HG03064 (cell line): ENCODE data around the gene COL10A1.

Experiments used
- ATAC-seq: cut with Tn5 transposase; IDR thresholded peaks from one replicate; pipeline ENCODE4 v1.9.1; 2021; ENCODE audit warnings: low read depth; ENCODE audit not compliant: unreplicated experiment

The COL10A1 gene

DNA sequence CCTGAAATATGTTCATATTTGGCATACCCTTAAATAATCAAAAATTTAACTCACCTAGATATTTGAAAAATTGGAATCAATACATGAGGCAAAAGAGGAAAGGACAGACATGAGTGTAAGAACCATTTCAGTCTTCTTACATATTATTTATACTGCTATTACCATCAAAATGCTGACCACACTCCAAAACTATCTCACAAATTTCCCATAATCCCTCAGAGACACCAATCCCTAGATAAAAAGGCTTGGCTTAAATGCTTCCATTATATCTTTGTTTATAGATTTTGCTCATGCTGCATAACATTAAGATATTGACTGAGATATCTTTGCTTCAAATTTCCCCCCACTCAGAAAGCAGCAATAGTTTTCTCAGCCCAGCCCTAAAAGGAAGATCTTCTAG lies 37.0 kb downstream of the COL10A1 start:
- no peak for ATAC-seq

- ATAC-seq = peak; percentile 96
These were observed 38.4 kb downstream of the COL10A1 start for GRCh38 chr6:116087437-116088027.

DNA sequence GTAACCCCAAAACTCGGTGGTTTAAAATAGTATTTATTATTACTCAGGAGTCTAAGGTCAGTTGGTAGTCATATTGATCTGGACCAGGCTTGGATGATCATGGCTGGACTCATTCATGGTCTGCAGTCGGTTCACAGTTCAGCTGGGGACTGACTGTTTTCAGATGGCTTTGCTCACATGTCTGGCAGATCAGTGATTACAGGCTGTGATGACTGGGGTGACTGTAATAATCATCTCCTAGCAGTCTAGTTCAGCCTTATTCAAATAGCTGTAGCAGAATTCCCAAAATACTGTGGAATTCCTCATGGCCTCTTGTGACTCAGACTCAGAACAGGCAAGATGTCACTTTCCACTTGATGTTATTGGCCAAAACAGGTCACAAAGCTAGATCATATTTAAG lies 41.6 kb downstream of the COL10A1 start:
- no peak for ATAC-seq

GRCh38 chr6:116083052-116083451 lies 42.9 kb downstream of the COL10A1 start:
- no peak for ATAC-seq

- no peak for ATAC-seq
These were observed 47.0 kb downstream of the COL10A1 start for GRCh38 chr6:116078945-116079344.

GRCh38 chr6:116078522-116078921 lies 47.4 kb downstream of the COL10A1 start:
- ATAC-seq = no peak

GRCh38 chr6:116074732-116075390 lies 51.1 kb downstream of the COL10A1 start:
- ATAC-seq = no peak

DNA sequence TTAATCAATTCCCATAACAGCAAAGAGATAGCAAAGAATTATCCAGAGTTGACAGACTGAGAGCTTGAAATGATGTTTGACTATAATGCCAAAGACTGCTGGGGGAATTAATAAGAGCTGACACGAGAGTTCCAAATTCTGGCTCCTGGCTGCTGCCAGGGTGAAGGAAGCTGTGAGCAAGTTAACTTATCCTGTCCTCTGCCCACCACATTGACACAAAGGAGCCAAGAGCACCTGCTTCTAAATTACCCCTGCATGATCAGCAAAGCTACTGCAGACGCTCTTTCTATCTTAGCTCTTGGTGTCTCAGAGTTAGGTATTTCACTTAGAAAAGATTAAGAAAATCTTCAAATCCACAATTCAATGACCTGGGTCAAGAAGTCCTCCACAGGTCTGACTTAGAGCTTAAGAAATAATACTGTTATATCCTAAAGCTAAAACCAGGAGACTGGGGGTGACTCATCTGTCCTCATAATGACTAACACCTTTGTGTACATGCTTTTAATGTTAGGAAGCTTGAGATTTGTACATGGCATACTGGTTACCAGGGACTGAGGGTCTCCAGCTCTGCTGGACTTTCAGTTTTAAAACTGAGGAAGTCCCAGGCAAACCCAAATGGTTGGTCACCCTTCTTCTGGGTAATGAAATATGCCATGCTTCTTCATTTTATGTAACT lies 52.0 kb downstream of the COL10A1 start:
- no peak for ATAC-seq

- no peak for ATAC-seq
These were observed 53.6 kb downstream of the COL10A1 start for GRCh38 chr6:116072368-116072767.

GRCh38 chr6:116070616-116071389 lies 55.1 kb downstream of the COL10A1 start:
- no peak for ATAC-seq

DNA sequence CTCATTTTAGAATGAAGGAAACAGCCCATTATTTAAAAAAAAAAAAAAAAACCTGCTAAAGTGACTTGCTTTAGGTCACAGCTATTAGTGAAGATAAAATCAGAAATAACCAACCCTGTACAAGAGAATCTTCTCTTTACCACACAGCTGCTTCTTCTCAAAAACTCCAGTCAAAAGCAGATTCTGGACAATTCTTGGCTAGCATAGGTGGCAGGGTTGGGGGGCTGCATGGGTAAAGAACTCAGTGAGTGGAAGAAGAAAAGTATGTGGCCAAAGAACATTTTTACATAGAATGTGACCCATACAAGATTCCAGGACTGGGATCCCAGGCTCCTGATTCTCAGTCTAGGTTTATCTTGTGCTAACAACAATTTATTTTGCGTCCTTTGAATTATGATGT lies 55.8 kb downstream of the COL10A1 start:
- ATAC-seq = no peak
